Fibroblast of skin of scalp (primary cell): ENCODE results near the gene FBXL17.
"Not testable (repeated sequence)": the region's sequence is repeated elsewhere in the genome, so short reads cannot be mapped to it uniquely, and the experiment has no call there.

Source experiments
- DNase-seq: peaks from one replicate; pipeline ENCODE4 v3.0.0-alpha.2; 2013

FBXL17 gene

GRCh38 chr5:108303086-108303485 is 78.8 kb downstream of the FBXL17 start:
- DNase-seq = no peak

GRCh38 chr5:108297042-108297601 is 84.8 kb downstream of the FBXL17 start:
- no peak for DNase-seq

GRCh38 chr5:108295578-108296368 is 86.1 kb downstream of the FBXL17 start:
- peak; percentile 12 for DNase-seq

DNA sequence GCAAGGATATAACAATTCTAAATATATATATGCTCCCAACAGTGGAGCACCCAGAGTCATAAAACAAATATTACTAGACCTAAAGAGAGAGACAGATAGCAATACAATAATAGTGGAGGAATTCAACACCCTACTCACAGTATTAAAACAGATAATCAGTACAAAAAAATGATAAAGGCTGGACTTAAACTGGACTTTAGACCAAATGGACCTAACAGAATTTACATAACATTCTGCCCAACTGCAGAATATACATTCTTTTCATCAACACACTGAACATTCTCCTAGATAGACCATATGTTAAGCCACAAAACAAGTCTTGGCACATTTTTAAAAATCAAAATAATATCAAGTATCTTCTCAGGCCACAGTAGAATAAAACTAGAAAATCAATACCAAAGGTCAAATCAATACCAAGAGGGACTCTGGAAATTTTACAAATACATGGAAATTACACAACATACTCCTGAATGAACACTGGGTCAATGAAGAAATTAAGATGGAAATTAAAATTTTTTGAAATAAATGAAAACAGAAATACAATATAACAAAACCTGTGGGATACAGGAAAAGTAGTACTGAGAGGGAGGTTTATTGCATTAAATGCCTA is 100.8 kb downstream of the FBXL17 start:
- no peak for DNase-seq

DNA sequence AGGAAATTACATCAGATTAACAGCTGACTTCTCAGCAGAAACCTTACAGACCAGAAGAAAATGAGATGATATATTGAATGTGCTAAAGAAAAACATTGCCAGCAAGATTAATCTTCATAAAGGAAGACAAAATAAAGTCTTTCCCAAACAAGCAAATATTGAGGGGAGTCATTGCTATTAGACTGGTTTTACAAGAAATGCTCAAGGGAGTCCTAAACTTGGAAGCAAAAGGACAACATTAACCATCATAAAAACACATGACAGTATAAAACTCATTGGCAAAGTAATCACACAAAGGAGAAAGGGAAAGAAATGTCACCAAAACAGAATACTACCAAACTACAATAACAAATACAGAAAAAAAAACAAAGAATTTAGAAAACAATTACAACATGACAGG is 101.7 kb downstream of the FBXL17 start:
- DNase-seq = no peak

DNA sequence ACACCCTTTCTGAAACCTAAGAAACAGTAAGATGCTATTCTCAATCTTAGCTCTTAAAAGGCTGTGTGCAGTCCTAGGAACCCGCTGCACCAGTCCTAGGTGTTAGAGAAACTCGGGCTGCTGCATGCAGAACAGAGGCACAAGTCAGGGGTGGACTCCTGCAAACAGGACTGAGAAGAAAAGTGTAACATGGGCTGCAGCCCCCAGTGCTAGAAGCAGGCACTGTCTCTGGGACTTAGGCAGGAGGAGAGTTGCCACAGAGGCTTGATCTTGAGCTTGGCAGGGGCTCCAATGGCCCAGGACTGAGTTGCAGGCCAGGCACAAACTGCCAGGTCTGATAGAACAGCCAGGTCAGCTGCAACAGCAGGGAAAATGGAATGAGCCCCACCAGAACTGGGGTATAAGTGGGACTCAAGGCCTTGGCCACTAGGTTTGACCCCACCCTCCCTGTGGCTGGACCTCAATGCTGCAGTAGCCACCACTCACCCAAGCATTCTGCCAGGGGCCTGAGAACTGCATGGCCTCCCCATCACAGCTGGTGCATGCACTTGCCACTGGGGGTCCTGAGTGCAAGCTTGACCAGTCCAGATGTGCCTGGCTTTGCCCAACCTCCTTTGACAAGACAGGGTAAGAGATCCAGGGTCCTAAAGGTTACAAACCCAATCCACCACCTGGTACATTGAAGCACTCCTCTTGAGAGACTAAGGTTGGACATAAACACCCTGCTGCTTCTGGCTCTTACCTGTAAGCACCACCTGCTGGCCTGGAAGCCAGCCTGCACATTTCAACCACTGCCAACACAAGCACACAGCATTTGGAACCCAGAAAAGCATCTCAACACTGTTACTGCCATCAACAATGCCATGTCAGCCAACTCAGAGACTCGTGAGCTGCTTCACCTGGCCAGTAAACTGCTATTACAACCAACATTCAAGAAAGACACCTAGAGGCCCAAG is 103.3 kb downstream of the FBXL17 start:
- DNase-seq = no peak

DNA sequence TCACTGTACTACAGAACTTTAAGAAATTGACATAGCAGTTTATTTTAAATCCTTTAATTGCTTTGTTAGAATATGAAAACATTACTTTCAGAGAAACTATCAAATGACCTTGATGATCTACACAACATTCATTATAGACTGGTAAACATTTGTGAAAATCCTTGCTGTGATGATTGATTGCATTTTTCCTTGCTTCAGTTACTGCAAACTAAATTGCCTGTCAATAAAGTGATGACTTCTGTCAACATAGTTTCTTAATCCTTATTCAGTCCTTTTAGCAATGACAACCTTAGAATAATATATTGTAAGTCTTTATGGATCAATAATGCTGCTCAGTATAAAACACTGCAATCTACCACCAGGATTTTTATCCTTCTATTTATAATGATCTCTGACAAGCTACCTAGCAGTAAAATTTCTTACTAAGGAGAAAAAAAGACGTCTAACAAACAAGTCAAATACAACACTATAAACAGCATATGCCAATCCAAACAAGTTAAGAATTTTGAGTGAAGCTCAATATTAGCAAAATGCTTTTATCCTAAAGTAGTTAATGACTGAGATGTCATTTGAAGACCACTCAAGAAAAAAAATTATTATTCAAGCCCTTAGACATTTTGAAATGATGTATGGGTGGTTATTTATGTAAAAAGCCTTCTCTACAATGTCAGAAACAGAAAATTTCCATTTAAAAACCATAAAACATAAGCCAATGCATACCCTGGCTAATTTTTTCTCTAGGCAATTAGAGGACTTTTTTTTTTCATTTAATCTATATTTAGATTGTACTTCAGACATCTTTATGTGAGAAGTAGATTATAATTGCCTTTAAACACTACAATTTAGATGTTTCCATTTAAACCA is 105.5 kb downstream of the FBXL17 start:
- DNase-seq = no peak

GRCh38 chr5:108274080-108274479 is 107.8 kb downstream of the FBXL17 start:
- not testable (repeated sequence) for DNase-seq

- DNase-seq = no peak
Measured at GRCh38 chr5:108271127-108271526, 110.8 kb downstream of the FBXL17 start.

DNA sequence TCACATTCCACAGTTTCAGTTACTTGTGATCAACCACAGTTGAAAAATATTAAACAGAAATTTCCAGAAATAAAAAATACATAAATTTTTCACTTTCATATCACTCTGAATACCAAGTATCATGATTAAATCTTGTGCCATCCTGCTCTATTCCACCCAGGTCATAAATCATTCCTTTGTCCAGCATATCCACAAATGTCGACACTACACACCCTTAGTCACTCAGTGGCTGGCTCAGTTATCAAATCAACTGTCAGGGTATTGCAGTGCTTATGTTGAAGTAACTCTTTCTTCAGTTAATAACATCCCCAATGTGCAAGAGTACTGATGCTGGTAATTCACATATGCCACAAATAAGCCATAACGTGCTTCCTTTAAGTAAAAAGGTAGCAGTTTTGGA is 115.7 kb downstream of the FBXL17 start:
- peak; percentile 15 for DNase-seq

DNA sequence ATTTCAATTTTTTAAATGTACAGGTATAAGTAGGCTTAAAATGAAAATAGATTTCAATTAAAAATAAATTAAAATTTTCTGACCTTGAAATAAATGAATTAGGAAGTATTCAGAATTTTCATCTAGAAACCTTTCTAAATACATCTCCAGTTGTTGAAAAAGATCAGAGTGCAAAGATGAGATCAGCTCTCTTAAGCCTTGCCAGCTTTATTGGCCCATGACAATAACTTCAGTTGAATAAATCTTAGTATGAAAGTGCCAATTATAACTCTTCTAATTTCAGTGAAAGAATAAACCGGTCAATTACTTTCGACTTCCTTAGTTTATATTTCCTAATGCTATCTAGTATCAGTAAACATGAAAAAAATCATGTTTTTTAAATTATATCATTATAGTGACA is 117.4 kb downstream of the FBXL17 start:
- DNase-seq = no peak

DNA sequence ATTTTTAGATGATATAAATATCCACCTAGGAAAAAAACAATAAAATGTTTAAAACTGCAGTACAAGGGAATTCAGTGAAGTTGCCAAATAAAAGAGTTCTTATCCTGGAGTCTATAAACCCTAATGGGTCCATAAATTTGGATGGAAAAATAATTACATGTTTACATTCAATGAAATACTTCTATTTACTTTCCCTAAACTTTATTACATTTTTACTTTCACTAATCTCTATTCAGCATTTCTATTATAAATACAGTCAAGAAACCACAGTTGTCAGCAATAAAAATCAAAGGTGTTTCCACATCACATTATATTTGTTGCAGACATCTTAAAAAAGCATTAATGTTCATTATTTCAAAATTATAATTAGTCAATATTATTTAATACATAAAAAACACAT is 118.6 kb downstream of the FBXL17 start:
- no peak for DNase-seq

- DNase-seq = no peak
Measured at GRCh38 chr5:108260858-108261170, 121.1 kb downstream of the FBXL17 start.

- DNase-seq = peak; percentile 79
Measured at GRCh38 chr5:108260117-108260857, 121.6 kb downstream of the FBXL17 start.

DNA sequence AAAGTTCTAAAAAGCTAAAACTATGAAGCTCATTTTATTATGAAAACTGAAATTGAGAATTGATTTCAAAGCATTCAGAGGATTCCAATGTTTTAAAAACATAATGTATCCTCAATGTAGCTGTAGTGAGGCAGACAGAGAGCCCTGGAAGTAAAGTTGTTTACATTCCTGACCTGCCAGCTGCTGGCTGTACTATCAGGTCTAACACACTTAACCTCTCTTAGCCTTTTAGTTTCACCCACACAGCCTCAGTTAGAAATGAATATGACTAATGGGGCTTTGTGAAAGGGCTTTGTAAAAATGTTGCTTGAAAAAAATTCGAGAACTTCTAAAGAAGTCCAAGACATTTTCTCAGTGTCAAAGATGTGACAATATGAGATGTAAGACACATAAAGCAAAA is 122.6 kb downstream of the FBXL17 start:
- peak; percentile 37 for DNase-seq

GRCh38 chr5:108257996-108258395 is 123.9 kb downstream of the FBXL17 start:
- DNase-seq = peak; percentile 49

DNA sequence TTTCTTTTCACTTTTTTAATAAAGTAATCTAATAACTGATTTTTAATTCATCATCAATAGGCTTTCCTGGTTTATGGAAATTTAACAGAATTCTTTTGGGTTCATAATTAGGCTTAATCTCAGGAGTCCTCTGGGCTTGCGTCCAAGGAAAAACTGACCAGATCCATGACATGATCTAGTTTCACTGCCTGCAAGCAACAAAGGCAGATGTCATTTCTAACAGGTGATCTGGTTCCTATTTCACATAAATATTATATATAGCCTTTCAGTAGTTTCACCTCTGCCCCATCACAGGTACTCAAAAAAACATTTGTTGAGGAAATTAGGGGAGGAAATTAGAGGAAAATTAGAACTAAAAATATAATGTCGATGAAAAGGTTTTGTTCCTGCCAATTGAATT is 126.4 kb downstream of the FBXL17 start:
- no peak for DNase-seq

- peak; percentile 2 for DNase-seq
Measured at GRCh38 chr5:108251350-108251749, 130.5 kb downstream of the FBXL17 start.

- no peak for DNase-seq
Measured at GRCh38 chr5:108249785-108250426, 132.0 kb downstream of the FBXL17 start.

- DNase-seq = no peak
Measured at GRCh38 chr5:108249095-108249784, 132.7 kb downstream of the FBXL17 start.
